Sigmoid colon (tissue), 7 donors: Measurements from ENCODE around the gene CCDC149. TPM values are rescaled to one million over a fixed set of nuclear protein-coding genes. Genes with fewer than 3 reads are reported as not detected.

Experiments used
- DNase-seq: peaks from one replicate; pipeline ENCODE4 v3.0.0-alpha.2; 2019
- H3K27ac ChIP-seq, 4 donors: fragments of 200-600 bp; sonication (generic); one replicate each; pipeline ENCODE4 v1.5.1; 2016 to 2019; ENCODE audit warnings: mild to moderate bottlenecking in 1 of 4
- H3K27me3 ChIP-seq, 3 donors: fragments of 200-600 bp; sonication (generic); one replicate each; pipeline ENCODE4 v1.5.1; 2019; ENCODE audit warnings: mild to moderate bottlenecking in 1 of 3
- H3K36me3 ChIP-seq, 4 donors: fragments of 200-600 bp; sonication (generic); one replicate each; pipeline ENCODE4 v1.5.1; 2016 to 2019
- H3K4me1 ChIP-seq, 4 donors: fragments of 200-600 bp; sonication (generic); one replicate each; pipeline ENCODE4 v1.5.1; 2017 to 2019
- H3K4me3 ChIP-seq, 4 donors: fragments of 200-600 bp; sonication (generic); one replicate each; pipeline ENCODE4 v1.5.1; 2017 to 2019; ENCODE audit warnings: mild to moderate bottlenecking in 2 of 4, moderate library complexity in 1 of 4
- H3K9me3 ChIP-seq, 4 donors: fragments of 200-600 bp in 3 of 4; sonication (generic) in 3 of 4; one replicate each; pipeline versions ENCODE4 v1.5.1 to v1.6.1; 2013 to 2019
- CTCF ChIP-seq, 4 experiments: fragments of 450-650 bp in 3 of 4; fragments of 200-600 bp in 1 of 4; IDR thresholded peaks; one replicate each; pipeline ENCODE4 v1.5.1; 2016 to 2019; ENCODE audit warnings: antibody characterized with exemption in 4 of 4, mild to moderate bottlenecking in 3 of 4, moderate library complexity in 2 of 4
- EP300 ChIP-seq, 4 donors: sonication (generic); formaldehyde crosslinking; IDR thresholded peaks; one replicate each; pipeline ENCODE4 v1.6.1; 2017; ENCODE audit warnings: antibody characterized with exemption in 4 of 4
- POLR2A ChIP-seq, 2 donors: fragments of 450-650 bp; IDR thresholded peaks; one replicate each; pipeline ENCODE4 v1.6.1; 2016; ENCODE audit warnings: antibody characterized with exemption in 2 of 2, mild to moderate bottlenecking in 2 of 2, moderate library complexity in 2 of 2
- POLR2AphosphoS5 ChIP-seq, 4 donors: sonication (generic); formaldehyde crosslinking; IDR thresholded peaks; one replicate each; pipeline ENCODE4 v1.6.1; 2017; ENCODE audit warnings: antibody characterized with exemption in 4 of 4
- WGBS, 2 donors: extraction: QIAGEN DNeasy Blood & Tissue Kit; methylation state at CpG; one replicate each; pipeline ENCODE4 v1.1.7; 2013; 5-methylcytosine and 5-hydroxymethylcytosine counted together
- intact Hi-C: fragments of 100-400 bp; cut with DNase I; formaldehyde crosslinking; loops from one replicate; pipeline ENCODE4 v1.15.1; 2023
- polyA plus RNA-seq, 3 donors: library from polyadenylated mRNA; stranded (reverse); fragments of 200-250 nt; gene quantifications; one replicate each; pipeline ENCODE4 v1.2.3, GENCODE V29; 2013
- total RNA-seq, 4 donors: library from RNA; depleted of rRNA; stranded (reverse); fragments of >200 nt; gene quantifications; one replicate each; pipeline ENCODE4 v1.1.0, GENCODE V29; 2016
- donor health status: healthy with polysubstance abuse.
- donor health status: Bipolar disorder and iron deficiency.
- donor health status: healthy.

Gene CCDC149
- total and polyA plus RNA-seq, 7 donors, result 5.8 to 21.3 (median 11.8) TPM

- Histone ChIP-seq H3K27ac (peak overlapping the region in 1 of 4 donors; percentile 82), H3K27me3 (no peaks in the 10 kb centered on the region), H3K4me1 (peaks cover 0 to 29% (median 15%) of the 10 kb centered on the region in 4 donors), H3K4me3 (no peak overlapping the region), H3K9me3 (no peaks in the 10 kb centered on the region), H3K36me3 (no peaks in the 10 kb centered on the region)
- DNase-seq, result no peak
- no peak for TF ChIP-seq EP300 (IDR thresholded peaks at IDR 0.05)
- TF ChIP-seq POLR2AphosphoS5 (IDR thresholded peaks at IDR 0.05), result no peak
- no peak for TF ChIP-seq POLR2A (IDR thresholded peaks at IDR 0.05)
- TF ChIP-seq CTCF (IDR thresholded peaks at IDR 0.05), result no peak
- WGBS, 2 donors, result 82 to 94% methylated on average over 3 of the region's 3 CpGs
- intact Hi-C loops, result no loop called here
These were observed 129.3 kb downstream of the CCDC149 start for GRCh38 chr4:24783506-24783905.

- peak overlapping the region; percentile 46 to 82 (median 72) for H3K27ac ChIP-seq
These were observed 130.7 kb downstream of the CCDC149 start for GRCh38 chr4:24781999-24782745.

GRCh38 chr4:24780936-24781495 lies 131.8 kb downstream of the CCDC149 start:
- Histone ChIP-seq H3K4me1 (peaks cover 0 to 35% (median 15%) of the 10 kb centered on the region in 4 donors), H3K27me3 (no peaks in the 10 kb centered on the region), H3K36me3 (no peaks in the 10 kb centered on the region), H3K27ac (peak overlapping the region; percentile 46 to 82 (median 72)), H3K4me3 (no peak overlapping the region), H3K9me3 (no peaks in the 10 kb centered on the region)
- DNase-seq, result no peak
- WGBS, 2 donors, result 74 to 91% methylated on average over 2 of the region's 2 CpGs
- no peak for TF ChIP-seq EP300 (IDR thresholded peaks at IDR 0.05)
- no peak for TF ChIP-seq POLR2AphosphoS5 (IDR thresholded peaks at IDR 0.05)
- TF ChIP-seq POLR2A (IDR thresholded peaks at IDR 0.05), result no peak
- no peak for TF ChIP-seq CTCF (IDR thresholded peaks at IDR 0.05)
- intact Hi-C loops, result no loop called here

More at GRCh38 chr4:24781999-24782745, 130.7 kb downstream of the CCDC149 start:
- TF ChIP-seq EP300 (IDR thresholded peaks at IDR 0.05) (peak in 2 of 4 donors; percentile 24 to 25), CTCF (IDR thresholded peaks at IDR 0.05) (no peak), POLR2A (IDR thresholded peaks at IDR 0.05) (no peak), POLR2AphosphoS5 (IDR thresholded peaks at IDR 0.05) (peak in 2 of 4 donors; percentile 33 to 55)
- Histone ChIP-seq H3K4me1 (peaks cover 0 to 35% (median 15%) of the 10 kb centered on the region in 4 donors), H3K9me3 (no peaks in the 10 kb centered on the region), H3K4me3 (no peak overlapping the region), H3K36me3 (no peaks in the 10 kb centered on the region), H3K27me3 (no peaks in the 10 kb centered on the region)
- no peak for DNase-seq
- intact Hi-C loops, result no loop called here
- WGBS, 2 donors, result 13 to 52% methylated on average over 6 of the region's 6 CpGs

GRCh38 chr4:24778464-24779225 lies 134.2 kb downstream of the CCDC149 start:
- DNase-seq, result peak; percentile 81
- intact Hi-C loops, result no loop called here
- Histone ChIP-seq H3K27ac (peak overlapping the region in 3 of 4 donors; percentile 0 to 61 (median 23)), H3K4me3 (no peak overlapping the region), H3K4me1 (peaks cover 0 to 35% (median 15%) of the 10 kb centered on the region in 4 donors), H3K27me3 (no peaks in the 10 kb centered on the region), H3K9me3 (no peaks in the 10 kb centered on the region), H3K36me3 (no peaks in the 10 kb centered on the region)
- 56 to 57% methylated on average over 3 of the region's 3 CpGs for WGBS, 2 donors
- no peak for TF ChIP-seq CTCF (IDR thresholded peaks at IDR 0.05)
- peak; percentile 61 to 73 (median 66) for TF ChIP-seq POLR2AphosphoS5 (IDR thresholded peaks at IDR 0.05)
- TF ChIP-seq POLR2A (IDR thresholded peaks at IDR 0.05), result no peak
- TF ChIP-seq EP300 (IDR thresholded peaks at IDR 0.05), result no peak
